Measurements from ENCODE around the gene IMMP2L.

IMMP2L gene

DNA sequence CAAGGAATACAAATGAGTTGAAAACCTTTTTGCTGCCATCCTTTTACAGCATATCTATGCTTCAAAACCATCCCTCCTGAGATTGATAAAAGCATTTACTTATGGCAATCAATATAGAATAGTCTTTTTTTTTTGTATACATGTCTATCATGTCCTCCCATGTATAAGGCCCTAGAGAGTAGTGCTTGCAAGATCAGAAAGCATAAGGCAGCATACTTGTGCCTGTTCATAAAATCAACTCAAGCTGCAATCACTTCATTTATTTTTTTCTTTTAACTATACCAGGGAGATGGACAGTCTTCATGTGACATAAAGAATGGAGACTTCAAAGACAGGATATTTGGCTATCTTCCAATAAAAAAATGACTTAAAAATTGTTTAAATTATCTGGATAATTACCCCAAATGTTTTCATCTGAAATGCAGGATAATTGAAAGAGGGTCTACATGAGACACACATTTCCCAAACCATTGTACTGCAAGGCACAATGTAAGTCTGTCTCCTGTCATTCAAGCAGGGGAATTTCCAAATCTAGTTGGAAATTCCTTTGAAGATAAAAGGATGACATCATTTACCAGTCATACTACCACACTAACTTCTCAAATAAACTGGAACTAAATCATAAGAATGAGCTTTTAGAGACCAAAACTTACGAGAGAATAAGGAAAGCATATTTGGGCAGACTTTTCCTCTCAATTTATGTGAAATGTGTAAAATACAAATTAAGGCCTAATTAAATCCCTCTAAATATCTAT lies 448.9 kb downstream of the IMMP2L start:
- Histone ChIP-seq H3K4me1 (ENCODE audit: insufficient read depth, low read length) (no peaks in the 10 kb centered on the region), H3K9me3 (ENCODE audit: control insufficient read depth, insufficient read depth, low read length) (no peaks in the 10 kb centered on the region), H3K9ac (ENCODE audit: low read depth, low read length) (no peak overlapping the region), H3K36me3 (ENCODE audit: insufficient read depth, low read length) (no peaks in the 10 kb centered on the region)

GRCh38 chr7:111112439-111112838 lies 449.9 kb downstream of the IMMP2L start:
- H3K9ac ChIP-seq (ENCODE audit: low read depth, low read length): no peak overlapping the region
- no peaks in the 10 kb centered on the region for H3K9me3 ChIP-seq (ENCODE audit: control insufficient read depth, insufficient read depth, low read length)
- no peaks in the 10 kb centered on the region for H3K36me3 ChIP-seq (ENCODE audit: insufficient read depth, low read length)
- no peaks in the 10 kb centered on the region for H3K4me1 ChIP-seq (ENCODE audit: insufficient read depth, low read length)

- Histone ChIP-seq H3K4me1 (ENCODE audit: insufficient read depth, low read length) (peaks cover 12% of the 10 kb centered on the region; the same call in 1 of the 2 replicates), H3K36me3 (ENCODE audit: insufficient read depth, low read length) (no peaks in the 10 kb centered on the region), H3K9ac (ENCODE audit: low read depth, low read length) (no peak overlapping the region), H3K9me3 (ENCODE audit: control insufficient read depth, insufficient read depth, low read length) (no peaks in the 10 kb centered on the region)
Measured at GRCh38 chr7:111108496-111108895, 453.8 kb downstream of the IMMP2L start.

- no peak overlapping the region for H3K9ac ChIP-seq (ENCODE audit: low read depth, low read length)
- H3K4me1 ChIP-seq (ENCODE audit: insufficient read depth, low read length): peaks cover 12% of the 10 kb centered on the region; the same call in 1 of the 2 replicates
- no peaks in the 10 kb centered on the region for H3K36me3 ChIP-seq (ENCODE audit: insufficient read depth, low read length)
- no peaks in the 10 kb centered on the region for H3K9me3 ChIP-seq (ENCODE audit: control insufficient read depth, insufficient read depth, low read length)
Measured at GRCh38 chr7:111108000-111108399, 454.3 kb downstream of the IMMP2L start.

GRCh38 chr7:111107579-111107978 lies 454.7 kb downstream of the IMMP2L start:
- Histone ChIP-seq H3K4me1 (ENCODE audit: insufficient read depth, low read length) (peaks cover 12% of the 10 kb centered on the region; the same call in 1 of the 2 replicates), H3K9me3 (ENCODE audit: control insufficient read depth, insufficient read depth, low read length) (no peaks in the 10 kb centered on the region), H3K9ac (ENCODE audit: low read depth, low read length) (no peak overlapping the region), H3K36me3 (ENCODE audit: insufficient read depth, low read length) (no peaks in the 10 kb centered on the region)

- Histone ChIP-seq H3K36me3 (ENCODE audit: insufficient read depth, low read length) (no peaks in the 10 kb centered on the region), H3K9me3 (ENCODE audit: control insufficient read depth, insufficient read depth, low read length) (no peaks in the 10 kb centered on the region), H3K9ac (ENCODE audit: low read depth, low read length) (no peak overlapping the region), H3K4me1 (ENCODE audit: insufficient read depth, low read length) (peaks cover 12% of the 10 kb centered on the region; the same call in 1 of the 2 replicates)
Measured at GRCh38 chr7:111105269-111105668, 457.0 kb downstream of the IMMP2L start.

- peaks cover 12% of the 10 kb centered on the region; the same call in 1 of the 2 replicates for H3K4me1 ChIP-seq (ENCODE audit: insufficient read depth, low read length)
Measured at GRCh38 chr7:111104710-111105109, 457.6 kb downstream of the IMMP2L start.

GRCh38 chr7:111103678-111104274 lies 458.5 kb downstream of the IMMP2L start:
- Histone ChIP-seq H3K9ac (ENCODE audit: low read depth, low read length) (no peak overlapping the region), H3K4me1 (ENCODE audit: insufficient read depth, low read length) (peaks cover 12% of the 10 kb centered on the region; the same call in 1 of the 2 replicates), H3K9me3 (ENCODE audit: control insufficient read depth, insufficient read depth, low read length) (no peaks in the 10 kb centered on the region), H3K36me3 (ENCODE audit: insufficient read depth, low read length) (no peaks in the 10 kb centered on the region)

More at GRCh38 chr7:111104710-111105109, 457.6 kb downstream of the IMMP2L start:
- H3K9ac ChIP-seq (ENCODE audit: low read depth, low read length): no peak overlapping the region
- H3K9me3 ChIP-seq (ENCODE audit: control insufficient read depth, insufficient read depth, low read length): no peaks in the 10 kb centered on the region
- no peaks in the 10 kb centered on the region for H3K36me3 ChIP-seq (ENCODE audit: insufficient read depth, low read length)

DNA sequence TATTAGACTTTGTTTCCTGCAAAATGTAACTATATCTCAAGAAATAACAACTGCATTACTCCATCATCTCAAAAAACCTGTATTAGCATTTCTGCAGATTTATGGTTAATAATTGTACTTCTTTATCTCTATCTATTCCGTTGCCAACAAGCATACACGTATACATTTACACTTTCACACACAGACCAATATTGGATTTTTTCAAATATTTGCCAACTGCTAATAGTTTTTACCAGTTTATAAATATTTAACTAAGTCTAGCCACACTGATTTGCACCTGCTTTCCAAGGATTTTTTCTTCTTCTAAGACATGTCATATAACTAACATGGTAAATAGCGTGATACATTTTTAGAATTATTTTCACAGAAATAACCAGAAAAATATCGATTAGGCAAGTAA lies 459.2 kb downstream of the IMMP2L start:
- Histone ChIP-seq H3K9ac (ENCODE audit: low read depth, low read length) (no peak overlapping the region), H3K4me1 (ENCODE audit: insufficient read depth, low read length) (peaks cover 16% of the 10 kb centered on the region; the same call in 1 of the 2 replicates), H3K9me3 (ENCODE audit: control insufficient read depth, insufficient read depth, low read length) (no peaks in the 10 kb centered on the region), H3K36me3 (ENCODE audit: insufficient read depth, low read length) (no peaks in the 10 kb centered on the region)

DNA sequence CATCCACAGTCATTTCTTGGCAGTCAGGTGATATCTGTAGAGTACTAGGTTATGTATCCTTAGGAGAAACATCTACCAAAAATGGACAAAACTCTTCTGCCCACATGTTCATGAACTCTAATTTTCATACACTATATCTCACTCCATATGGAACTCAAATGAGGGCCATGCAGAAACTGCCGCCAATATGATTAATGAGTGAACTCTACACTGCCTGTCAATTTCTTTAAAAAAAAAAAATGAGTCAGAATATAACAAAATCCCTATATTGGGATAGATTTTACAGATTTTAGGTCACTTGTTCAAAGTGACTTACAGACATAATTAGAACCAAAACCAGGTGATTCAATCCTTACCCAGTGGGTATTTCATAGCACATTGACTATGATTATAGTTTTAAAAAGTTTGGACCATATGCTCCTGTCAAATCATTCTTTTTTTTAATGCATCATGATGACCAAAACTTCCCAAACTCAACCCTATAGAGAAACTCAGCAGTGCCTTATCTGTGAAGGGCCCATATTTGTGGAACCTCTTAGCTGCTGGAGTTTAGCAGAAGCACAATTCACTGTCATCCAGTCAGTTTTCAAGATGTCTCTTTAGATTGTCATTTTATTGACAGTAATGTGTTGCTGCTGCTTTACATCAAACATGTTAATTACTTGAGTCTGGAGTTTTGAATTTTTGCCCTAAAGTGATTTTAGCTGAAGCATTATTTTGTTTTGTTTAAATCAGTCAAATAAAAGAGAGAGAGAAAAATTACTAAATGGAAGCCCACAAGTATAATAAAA lies 460.2 kb downstream of the IMMP2L start:
- no peaks in the 10 kb centered on the region for H3K9me3 ChIP-seq (ENCODE audit: control insufficient read depth, insufficient read depth, low read length)
- H3K36me3 ChIP-seq (ENCODE audit: insufficient read depth, low read length): no peaks in the 10 kb centered on the region
- no peak overlapping the region for H3K9ac ChIP-seq (ENCODE audit: low read depth, low read length)
- peaks cover 23% of the 10 kb centered on the region; the same call in 1 of the 2 replicates for H3K4me1 ChIP-seq (ENCODE audit: insufficient read depth, low read length)

- H3K4me1 ChIP-seq (ENCODE audit: insufficient read depth, low read length): peaks cover 29% of the 10 kb centered on the region; the same call in 1 of the 2 replicates
- H3K9ac ChIP-seq (ENCODE audit: low read depth, low read length): no peak overlapping the region
- no peaks in the 10 kb centered on the region for H3K9me3 ChIP-seq (ENCODE audit: control insufficient read depth, insufficient read depth, low read length)
- no peaks in the 10 kb centered on the region for H3K36me3 ChIP-seq (ENCODE audit: insufficient read depth, low read length)
Measured at GRCh38 chr7:111098926-111099250, 463.4 kb downstream of the IMMP2L start.

- Histone ChIP-seq H3K9me3 (ENCODE audit: control insufficient read depth, insufficient read depth, low read length) (no peaks in the 10 kb centered on the region), H3K36me3 (ENCODE audit: insufficient read depth, low read length) (no peaks in the 10 kb centered on the region), H3K4me1 (ENCODE audit: insufficient read depth, low read length) (peaks cover 31% of the 10 kb centered on the region; the same call in 1 of the 2 replicates), H3K9ac (ENCODE audit: low read depth, low read length) (no peak overlapping the region)
Measured at GRCh38 chr7:111098011-111098925, 464.0 kb downstream of the IMMP2L start.

DNA sequence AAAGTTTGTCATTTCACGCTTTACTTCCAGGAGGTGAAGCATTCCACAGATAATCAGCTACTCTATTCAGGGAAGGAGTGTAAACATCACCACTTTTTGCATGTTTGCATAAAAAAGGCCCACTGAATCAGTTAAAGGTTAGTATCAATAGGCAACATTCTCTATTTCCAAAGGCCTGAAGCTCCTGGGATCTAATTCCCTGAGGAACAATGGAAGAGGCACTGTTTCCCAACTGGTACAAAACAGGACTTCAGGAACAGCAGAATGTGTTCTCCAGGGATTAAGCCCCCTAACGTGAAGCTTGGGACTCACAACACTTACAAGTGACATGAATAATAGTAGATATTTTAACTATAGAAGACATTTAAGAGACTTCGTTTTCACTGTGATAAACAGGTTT lies 465.3 kb downstream of the IMMP2L start:
- Histone ChIP-seq H3K9me3 (ENCODE audit: control insufficient read depth, insufficient read depth, low read length) (no peaks in the 10 kb centered on the region), H3K36me3 (ENCODE audit: insufficient read depth, low read length) (no peaks in the 10 kb centered on the region), H3K4me1 (ENCODE audit: insufficient read depth, low read length) (peaks cover 38% of the 10 kb centered on the region; the same call in 1 of the 2 replicates), H3K9ac (ENCODE audit: low read depth, low read length) (no peak overlapping the region)

DNA sequence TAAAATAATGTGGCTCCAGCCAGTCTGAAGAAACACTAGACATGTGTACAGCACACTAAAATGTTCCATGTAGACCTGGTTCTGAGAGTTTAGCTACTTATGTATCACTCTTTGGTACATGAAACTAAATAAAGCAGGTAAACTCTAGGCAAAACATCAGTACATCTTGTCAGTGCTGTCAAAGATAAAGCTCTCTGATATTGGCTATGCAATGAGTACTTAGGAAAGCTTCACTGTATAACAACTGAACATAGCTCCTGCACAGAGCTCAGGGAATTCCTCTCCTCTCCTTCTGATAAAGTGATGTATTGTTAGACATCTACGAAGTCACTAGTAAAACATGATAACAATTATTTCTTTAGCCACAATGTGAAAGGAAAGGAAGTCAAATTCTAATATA lies 467.9 kb downstream of the IMMP2L start:
- H3K4me1 ChIP-seq (ENCODE audit: insufficient read depth, low read length): peaks cover 52% of the 10 kb centered on the region
- no peaks in the 10 kb centered on the region for H3K9me3 ChIP-seq (ENCODE audit: control insufficient read depth, insufficient read depth, low read length)
- H3K9ac ChIP-seq (ENCODE audit: low read depth, low read length): no peak overlapping the region
- H3K36me3 ChIP-seq (ENCODE audit: insufficient read depth, low read length): no peaks in the 10 kb centered on the region
